LoVo (cell line): Measurements from ENCODE around the gene OR5AU1.
A peak's percentile ranks its signal among the peaks of the same experiment; 100 is the strongest.
"Not testable (repeated sequence)": the region's sequence is repeated elsewhere in the genome, so short reads cannot be mapped to it uniquely, and the experiment has no call there.

Experiments used
- DNase-seq: peaks from one replicate; pipeline ENCODE4 v3.0.0-alpha.2; 2016; ENCODE audit warnings: low spot score

The OR5AU1 gene

DNA sequence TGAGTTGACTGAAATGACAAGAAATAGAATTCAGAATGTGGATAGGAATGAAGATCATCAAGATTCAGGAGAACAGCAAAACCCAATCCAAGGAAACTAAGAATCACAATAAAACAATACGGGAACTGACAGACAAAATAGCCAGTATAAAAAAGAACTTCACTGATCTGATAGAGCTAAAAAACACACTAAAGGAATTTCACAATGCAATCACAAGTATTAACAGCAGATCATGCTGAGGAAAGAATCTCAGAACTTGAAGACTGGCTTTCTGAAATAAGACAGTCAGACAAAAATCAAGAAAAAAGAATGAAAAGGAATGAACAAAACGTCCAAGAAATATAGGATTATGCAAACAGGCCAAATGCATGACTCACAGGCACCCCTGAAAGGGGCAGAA lies 15.3 kb upstream of the OR5AU1 start:
- DNase-seq, result no peak

DNA sequence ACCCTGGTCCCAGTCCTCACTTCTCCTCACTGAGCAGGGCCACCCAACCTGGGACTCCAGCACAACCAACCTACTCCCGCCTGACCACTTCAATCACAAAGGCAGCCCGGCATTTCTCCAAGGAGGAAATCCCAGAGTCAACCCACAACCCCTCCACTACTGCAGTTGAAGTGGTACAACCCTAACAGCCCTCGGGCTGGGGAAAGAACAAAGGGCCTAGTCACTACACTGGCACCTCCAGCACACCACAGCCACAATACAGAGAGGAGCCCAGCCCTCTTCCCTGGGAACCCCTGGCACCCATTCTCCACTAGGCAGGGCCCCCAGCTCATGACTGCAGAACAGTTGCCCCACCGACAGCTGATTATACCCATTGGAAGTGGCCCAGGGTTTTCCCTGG lies 13.7 kb upstream of the OR5AU1 start:
- no peak for DNase-seq

DNA sequence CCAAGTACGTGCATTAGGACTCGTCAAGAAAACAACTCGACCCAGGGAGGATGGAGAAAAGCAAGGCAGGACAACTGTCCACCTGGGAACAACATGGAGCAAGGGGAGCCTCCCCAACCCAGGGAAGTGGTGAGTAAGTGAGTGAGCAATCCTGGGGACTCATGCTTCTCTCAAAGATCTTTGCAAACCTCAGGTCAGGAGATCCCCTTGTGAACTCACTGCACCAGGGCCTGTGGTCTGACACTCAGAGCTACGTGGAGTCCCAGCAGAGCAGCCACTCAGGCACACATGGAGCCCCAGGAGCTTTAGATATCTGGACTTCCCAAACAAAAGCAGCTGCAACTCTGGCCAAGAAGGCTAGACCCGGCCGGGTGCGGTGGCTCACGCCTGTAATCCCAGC lies 12.2 kb upstream of the OR5AU1 start:
- DNase-seq, result no peak

DNA sequence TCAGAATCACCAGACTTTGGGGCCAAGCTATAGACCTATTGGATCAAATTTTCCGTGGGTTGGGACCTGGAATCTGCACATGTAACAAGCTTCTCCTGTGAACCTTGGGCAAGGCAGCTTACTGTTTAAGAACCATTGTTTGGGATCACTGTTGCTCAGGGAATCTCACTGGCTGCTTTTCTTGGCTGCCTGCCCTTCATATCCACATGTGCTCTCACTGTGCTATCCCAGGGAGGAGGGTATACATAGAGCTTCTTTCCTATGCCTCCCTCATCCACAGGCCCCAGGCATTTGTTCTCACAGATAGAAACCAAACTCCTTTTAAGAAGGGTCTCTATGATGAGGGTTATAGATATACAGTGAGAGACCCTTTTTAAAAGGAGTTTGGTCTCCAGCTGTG lies 9.8 kb upstream of the OR5AU1 start:
- not testable (repeated sequence) for DNase-seq

DNA sequence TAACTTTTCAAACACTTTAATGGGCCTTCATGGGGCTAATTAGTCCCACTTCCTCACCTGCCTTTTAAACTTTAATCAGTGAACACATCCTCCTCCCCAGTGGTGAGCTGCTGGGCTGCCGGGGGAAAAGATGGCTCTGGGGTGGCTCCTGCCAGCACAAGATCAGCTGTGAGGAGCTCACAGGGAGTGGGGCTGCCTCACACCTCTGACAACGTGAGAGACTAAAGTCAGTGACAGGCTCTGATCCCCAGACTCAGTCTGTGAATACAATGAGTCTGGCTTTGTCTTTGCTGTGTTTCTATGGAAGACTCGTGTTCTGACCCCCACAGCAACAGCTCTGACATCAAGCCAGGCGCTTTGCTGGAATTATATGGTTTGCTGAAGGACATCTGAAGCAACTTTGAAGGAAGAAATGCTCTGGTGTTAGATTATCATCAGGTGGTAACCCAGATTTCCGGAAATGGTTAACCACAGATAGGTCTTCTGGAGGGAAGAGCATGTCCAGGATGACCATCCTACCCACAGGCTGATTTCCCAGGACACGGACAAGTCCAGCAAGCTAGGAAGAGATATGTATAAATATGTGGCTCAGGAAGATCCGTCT lies 9.2 kb upstream of the OR5AU1 start:
- not testable (repeated sequence) for DNase-seq

DNA sequence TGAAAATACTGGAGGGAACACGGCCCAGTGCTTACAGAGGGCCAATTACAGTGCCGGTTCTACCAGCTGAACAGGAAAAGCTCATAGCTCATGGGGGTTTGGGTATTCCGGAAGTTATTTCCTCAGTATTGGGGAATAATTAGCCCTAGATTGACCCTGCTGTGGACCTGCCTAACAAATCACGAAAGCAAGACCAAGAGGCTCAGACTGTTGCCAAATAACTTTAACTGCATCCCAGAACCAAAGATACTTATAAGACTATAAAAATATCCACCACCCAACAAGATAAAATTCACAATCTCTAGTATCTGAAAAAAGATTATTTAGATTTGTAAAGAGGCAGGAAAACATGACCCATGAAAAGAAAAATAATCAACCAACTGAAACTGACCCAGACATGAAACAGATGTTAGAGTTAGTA lies 8.0 kb upstream of the OR5AU1 start:
- no peak for DNase-seq

DNA sequence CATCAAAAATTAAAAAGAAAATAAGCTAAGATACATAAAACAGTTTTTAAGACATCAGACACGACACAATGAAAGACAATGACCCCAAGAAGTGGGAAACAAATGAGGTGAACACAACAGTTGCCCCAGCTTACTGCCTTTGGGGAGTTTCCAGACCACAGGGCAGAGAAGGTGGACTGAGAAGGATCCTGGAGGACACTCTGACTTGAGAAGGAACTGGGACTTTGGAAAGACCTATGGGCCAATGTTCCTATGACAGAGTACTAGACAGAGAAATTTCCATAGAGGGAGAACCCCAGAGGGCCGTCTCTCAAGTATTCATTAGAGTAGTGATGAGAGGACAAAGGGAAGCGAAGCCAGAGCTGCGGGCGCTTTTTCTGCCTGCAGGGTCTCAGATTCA lies 6.2 kb upstream of the OR5AU1 start:
- DNase-seq, result no peak

DNA sequence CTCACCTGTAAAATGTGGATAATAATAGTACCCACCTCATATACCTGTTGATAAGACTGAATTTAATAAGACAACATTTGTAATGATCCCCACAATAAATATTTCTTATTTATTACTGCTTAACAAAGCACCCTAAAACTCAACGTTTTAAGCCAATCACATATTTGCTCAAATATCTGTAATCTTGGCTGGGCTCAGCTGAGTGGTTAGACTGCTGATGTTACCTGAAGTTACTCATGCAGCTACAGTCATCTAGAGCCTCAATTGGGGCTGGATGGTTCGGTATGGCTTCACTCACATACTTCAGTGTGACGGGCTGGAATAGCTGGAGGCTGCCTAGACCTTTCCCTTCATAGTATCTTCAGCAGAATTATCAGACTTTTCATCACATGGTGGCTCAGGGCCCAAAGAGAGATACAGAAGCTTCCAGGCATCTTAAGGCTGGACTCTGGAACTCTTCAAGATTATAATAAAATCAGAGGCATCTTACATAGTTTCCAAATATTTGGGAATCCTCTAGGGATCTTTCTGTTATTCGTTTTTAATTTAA lies 4.3 kb upstream of the OR5AU1 start:
- no peak for DNase-seq

DNA sequence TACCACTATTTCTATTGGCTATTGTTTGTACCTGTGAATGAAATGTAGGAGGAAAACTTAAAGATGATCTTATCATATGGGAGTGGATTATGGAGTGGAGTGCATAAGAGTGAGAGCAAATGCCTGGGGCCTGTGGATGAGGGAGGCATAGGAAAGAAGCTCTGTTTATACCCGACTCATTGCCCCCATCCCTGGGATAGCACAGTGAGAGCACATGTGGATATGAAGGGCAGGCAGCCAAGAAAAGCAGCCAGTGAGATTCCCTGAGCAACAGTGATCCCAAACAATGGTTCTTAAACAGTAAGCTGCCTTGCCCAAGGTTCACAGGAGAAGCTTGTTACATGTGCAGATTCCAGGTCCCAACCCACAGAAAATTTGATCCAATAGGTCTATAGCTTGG lies 2.3 kb upstream of the OR5AU1 start:
- not testable (repeated sequence) for DNase-seq

DNA sequence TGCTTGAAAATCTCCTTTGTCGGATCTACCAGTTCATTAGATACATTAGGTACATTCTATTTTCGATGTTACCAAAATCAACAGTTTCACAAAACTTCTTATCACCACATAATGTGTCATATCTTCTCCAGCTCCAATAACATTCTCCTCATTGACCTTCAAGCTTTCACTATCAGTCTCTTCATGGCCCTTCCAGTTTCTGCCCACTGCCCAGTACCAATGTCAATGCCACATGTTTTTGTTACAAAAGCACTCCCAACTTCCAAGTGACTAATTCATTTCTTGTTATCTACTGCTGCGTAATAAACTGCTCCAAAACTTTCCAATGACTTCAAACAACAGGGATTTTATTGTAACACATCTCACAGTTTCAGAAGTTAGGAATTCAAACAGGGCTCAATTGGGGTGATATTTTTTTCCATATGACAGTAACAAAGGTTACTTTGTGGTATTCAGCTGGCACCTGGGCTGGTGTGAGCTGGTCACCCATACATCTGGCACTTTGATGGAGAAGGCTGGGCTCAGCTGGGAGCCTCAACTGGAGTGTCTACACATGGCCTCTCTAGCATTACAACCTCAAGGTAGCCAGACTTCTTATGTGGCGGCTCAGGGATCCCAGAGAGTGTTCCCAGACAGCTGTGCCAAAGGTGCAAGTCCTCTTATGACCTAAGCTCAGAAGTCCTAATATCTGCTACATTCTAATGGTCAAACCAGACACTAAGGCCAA lies 6.1 kb downstream of the OR5AU1 start:
- no peak for DNase-seq

DNA sequence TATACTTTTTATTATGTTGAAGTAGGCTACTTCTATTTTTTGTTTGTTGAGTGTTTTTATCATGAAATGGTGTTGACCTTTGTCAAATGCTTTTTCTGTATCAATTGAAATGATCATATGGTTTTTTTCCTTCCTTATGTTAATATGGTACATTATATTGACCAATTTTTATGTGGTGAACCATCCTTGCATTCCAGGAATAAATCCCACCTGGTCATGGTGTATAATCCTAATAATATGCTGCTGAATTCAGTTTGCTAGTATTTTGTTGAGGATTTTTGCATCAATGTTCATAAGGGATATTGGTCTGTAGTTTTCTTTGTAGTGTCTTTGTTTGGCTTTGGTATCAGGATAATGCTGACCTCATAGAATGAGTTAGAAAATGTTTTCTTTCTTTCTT lies 10.4 kb downstream of the OR5AU1 start:
- no peak for DNase-seq

DNA sequence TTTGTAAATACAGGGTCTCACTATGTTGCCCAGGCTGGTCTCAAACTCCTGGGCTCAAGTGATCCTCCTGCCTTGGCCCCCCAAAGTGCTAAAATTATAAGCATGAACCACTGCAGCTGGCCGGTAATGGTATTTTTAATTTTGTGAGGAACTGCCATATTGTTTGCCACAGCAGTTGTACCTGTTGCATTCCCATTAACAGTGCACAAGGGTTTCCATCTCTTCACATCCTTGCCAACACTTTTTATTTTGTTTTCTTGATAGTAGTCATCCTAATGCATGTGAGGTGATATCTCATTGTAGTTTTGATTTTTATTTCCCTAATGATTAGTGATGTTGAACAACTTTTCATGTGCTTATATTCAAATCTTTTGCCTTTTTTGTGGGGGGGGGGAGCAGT lies 13.5 kb downstream of the OR5AU1 start:
- no peak for DNase-seq

DNA sequence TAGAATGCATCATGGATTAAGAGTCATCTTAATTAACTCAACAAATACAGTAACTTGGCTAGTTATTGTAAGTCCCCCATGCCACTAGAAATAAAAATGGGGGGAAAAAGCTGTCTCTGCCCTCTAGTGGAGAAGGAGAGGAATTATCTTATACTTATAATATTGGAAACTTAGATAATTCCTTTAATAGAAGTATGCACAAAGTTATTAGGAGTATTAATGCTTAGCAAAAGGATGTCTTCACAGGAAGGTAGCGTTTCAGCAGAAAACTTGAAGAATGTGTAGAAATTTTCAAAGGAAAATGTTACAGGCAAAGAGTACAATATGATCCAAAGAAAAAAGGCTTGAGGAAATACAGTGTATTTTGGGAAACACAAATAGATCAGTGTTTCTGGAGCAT lies 19.8 kb downstream of the OR5AU1 start:
- DNase-seq, result peak; percentile 14

DNA sequence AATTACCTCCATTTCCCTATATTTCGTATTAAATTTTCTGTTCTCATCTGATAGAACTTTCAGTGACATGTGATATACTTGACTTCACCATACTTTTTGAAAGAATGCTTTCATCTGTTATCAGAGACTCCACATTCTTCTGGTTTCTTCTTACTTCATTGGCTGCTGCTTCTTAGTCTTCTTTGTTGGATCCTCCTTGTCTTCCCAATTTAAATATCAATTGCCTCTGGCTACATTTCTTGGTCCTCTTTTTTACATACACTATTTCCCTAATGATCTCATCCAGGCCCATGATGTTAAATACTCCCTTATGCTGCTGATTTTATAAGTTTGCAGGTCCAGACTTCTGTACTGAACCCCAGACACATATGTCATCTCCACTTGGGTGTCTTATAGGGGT lies 22.0 kb downstream of the OR5AU1 start:
- no peak for DNase-seq

DNA sequence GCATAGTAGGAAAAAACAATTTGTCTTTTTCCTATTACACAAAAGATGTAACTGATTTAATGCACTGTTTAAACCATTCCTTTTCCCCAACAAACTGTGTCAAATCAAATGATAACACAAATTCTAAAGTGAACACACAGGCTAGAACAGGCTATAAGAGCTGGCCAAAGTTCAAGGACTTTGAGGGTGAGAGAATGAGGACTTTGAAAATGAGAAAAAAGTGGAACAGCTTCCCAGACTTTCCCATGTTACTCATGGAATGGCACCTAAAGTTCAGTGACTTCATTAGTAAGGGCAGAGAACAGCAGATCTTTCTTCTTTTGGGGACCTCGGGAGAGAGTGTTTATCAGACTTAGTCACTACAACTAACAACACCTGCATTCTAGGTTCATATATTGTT lies 32.4 kb downstream of the OR5AU1 start:
- no peak for DNase-seq

DNA sequence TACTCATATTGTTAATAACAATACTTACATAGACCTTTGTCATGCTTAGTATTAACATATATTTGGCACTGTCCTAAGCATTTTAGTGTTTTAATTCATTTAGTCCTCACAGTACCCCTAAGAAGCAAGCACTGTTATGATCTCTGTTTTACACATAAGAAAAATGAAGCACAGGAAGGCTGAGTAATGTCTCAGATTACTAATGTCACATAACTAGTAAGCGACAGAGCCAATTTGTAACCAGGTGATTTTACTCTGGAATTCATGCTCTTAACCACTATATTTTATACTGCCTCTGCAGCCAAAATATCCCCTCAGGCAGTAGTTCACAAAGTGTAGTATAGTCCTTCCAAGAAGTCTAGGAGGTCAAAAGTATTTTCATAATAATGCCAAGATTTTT lies 34.7 kb downstream of the OR5AU1 start:
- no peak for DNase-seq

DNA sequence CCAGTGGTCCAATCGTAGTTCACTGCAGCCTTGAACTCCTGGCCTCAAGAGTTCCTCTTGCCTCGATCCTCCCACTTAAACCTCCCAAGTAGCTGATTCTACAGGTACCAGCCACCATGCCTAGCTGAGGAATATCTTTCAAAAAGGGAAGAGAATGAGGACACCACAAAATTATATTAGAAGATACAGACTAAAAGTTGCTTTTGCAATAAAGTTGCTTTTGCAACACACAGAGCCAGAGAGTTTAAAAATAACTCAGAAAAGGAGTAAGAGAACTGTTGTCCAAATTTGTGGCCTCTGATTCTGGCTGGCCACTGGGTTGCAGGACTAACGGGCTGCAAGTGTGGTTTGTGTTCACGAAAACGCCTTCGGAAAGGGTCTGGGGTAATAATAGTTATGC lies 35.2 kb downstream of the OR5AU1 start:
- DNase-seq, result no peak

DNA sequence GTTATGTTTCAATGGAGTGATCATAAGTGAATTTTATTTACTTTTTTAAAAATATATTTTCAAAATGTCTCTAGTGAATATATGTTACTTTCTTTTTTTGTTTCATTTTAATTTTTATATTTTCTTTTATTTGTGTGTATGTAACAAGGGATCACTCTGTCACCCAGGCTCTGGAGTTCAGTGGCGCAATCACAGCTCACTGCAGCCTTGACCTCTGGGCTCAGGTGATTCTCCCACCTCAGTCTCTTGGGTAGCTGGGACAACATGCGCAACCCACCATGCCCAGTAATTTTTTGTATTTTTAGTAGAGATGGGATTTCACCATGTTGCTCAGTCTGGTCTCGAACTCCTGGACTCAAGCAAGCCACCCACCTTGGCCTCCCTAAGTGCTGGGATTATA lies 36.9 kb downstream of the OR5AU1 start:
- DNase-seq, result no peak

DNA sequence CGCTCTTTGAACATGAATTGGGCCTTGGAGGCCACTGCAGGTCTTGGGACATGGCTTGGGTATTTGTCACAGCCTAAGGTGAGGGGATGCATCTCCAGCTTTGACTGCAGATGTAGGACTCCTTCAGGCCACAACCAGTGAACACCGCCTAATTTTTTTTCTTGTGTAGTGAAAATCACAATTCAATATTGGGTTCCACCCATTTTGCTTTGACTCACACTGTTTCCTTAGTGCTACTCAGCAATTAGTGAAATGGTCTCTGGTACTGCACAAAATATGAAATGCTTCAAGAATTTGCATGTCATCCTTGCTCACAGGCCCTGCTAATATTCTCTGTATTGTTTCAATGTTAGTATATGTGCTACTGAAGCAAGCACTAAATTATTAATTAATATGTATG lies 42.5 kb downstream of the OR5AU1 start:
- no peak for DNase-seq

DNA sequence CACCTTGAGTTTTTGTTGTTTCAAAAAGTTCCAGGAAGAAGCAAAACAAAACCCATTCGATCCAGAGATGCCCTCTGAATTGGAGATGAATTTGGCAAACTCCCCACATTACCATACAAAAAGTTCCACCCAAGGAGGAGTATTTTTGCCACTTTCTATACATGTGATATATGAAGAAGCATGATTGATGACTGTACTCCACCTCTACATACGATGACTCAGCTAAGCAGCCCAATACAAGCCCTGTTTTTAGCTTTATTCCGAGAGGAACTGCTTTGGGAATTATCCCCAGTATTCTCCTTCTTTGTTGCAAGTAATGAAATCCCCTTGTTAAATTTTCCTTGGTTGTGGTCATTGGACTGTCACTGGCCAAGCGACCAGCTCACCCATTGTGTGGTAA lies 43.6 kb downstream of the OR5AU1 start:
- no peak for DNase-seq

DNA sequence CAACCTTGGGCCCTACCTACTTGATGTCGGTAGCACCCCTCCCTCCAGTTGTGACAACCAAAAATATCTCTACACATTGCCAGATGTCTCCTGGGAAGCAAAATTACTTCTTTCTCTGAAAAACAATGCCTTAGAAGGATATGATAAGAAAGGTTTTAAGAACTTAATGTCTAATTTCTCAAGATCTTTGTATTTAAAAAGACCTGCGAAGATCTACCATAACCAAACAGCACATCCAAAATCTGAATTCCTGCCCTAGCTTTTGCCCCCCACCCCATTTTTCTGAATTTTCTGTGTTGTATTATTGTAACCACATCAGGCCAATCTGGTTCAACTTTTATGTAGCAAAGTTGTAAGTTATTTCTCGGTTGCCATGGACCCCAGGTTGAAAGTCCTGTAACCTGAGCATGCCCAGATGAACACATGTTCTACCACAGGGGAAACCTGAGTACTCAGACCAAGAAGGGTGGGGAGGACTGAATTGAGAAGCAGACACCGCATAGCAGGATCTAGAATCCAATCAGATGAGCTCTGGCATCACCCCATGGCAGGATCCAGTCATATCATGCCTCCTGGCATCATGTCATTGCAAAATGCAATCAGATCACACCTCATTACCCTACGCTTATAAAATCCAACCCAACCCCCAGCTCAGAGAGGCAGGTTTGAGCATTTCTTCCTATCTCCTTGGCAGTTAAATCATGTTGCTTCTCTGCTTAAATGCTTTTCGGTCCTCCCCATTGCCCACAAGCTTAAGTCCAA lies 46.3 kb downstream of the OR5AU1 start:
- DNase-seq, result no peak

DNA sequence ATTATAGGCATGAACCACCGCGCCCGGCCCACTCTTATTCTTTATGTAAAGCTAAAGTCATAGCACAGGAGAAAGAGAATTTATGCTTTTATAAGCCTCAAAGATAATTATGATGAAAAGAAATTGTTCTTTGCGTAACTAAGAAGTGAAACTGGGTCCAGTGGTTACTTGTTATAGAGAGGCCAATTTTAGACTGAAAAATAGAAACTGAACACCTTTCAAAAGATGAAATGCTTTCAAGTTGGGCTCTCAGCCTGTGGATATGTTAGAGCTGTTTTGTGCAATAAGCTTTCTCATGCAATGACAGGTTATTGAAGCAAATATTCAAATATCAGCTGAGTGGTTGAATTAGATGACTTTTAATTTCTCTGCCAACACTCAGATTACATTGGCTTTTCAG lies 47.1 kb downstream of the OR5AU1 start:
- no peak for DNase-seq

DNA sequence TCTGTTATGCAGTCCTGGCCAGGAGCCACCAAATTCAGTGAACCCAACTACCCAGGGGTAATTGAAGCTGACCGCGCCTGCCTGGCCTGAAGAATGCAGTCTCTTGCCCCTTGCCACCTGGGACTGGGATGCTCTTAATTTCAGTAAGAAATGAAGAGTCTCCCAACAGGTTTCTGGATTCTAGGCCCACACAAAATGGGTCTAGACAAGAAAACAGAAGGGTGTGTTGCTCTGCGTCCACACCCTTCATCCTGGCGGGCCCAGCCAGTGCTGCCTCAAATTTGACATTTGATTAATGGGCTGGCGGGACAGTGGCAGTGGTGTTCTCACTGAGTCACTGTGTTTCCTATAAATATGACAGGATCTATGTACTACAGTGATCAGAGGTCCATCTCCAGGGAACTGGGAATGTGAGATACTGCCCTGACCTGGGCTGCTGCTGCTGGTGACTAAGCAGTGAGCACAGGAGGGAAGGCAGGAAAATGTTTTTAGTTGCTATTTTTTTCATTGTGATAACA lies 48.5 kb downstream of the OR5AU1 start:
- no peak for DNase-seq
